Large intestine (tissue), 3 donors: ENCODE measurements around the gene SFN. TPM values are rescaled to one million over a fixed set of nuclear protein-coding genes. Genes with fewer than 3 reads are reported as not detected.
A peak's percentile ranks its signal among the peaks of the same experiment; 100 is the strongest.

Experiments used
- DNase-seq, 2 donors: peaks; one replicate each; pipeline versions ENCODE4 v3.0.0 to v3.0.0-alpha.2; 2013
- H3K27ac ChIP-seq: one replicate; pipeline ENCODE4 v1.5.1; 2013; ENCODE audit warnings: low read length
- H3K27me3 ChIP-seq: 2 replicates; pipeline ENCODE4 v1.6.1; 2013; ENCODE audit warnings: low read length; ENCODE audit not compliant: control insufficient read depth, insufficient read depth
- H3K36me3 ChIP-seq: 2 replicates; pipeline ENCODE4 v1.6.1; 2013; ENCODE audit warnings: low read length; ENCODE audit not compliant: control insufficient read depth, insufficient read depth
- H3K4me1 ChIP-seq: one replicate; pipeline ENCODE4 v1.6.1; 2013; ENCODE audit warnings: low read length; ENCODE audit not compliant: control insufficient read depth, insufficient read depth
- H3K4me3 ChIP-seq: one replicate; pipeline ENCODE4 v1.5.1; 2013; ENCODE audit warnings: low read length
- H3K9me3 ChIP-seq: one replicate; pipeline ENCODE4 v1.6.1; 2013; ENCODE audit warnings: mild to moderate bottlenecking, low read depth, low read length, moderate library complexity; ENCODE audit not compliant: control insufficient read depth
- WGBS: methylation state at CpG from one replicate; pipeline ENCODE4 v1.1.5; 2013; ENCODE audit warnings: low lambda C conversion rate; ENCODE audit not compliant: insufficient coverage; 5-methylcytosine and 5-hydroxymethylcytosine counted together
- polyA plus RNA-seq: library from polyadenylated mRNA; unstranded; fragments of 120-200 nt; gene quantifications from one replicate; pipeline ENCODE4 v1.2.1, GENCODE V29; 2013

SFN gene
- polyA plus RNA-seq, 1 donor: 6.9 TPM

DNA sequence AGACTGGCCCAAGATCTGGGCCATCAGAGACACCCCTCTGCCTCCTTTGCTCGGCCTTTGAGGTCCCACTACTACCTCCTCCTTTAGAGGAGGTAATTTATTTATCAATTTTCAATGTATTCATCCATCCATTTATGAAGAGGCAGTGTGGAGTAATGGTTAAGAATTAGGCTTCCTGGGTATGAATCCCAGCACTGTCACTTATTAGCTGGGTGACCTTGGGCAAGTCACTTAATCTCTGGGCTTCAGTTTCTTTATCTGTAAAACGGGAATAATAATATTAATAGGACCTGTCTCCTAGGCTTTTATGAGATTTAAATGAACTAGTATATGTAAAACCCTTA, 49.2 kb downstream of the SFN start:
- DNase-seq: no peak
- Histone ChIP-seq H3K4me1 (peaks cover 20% of the 10 kb centered on the region), H3K36me3 (peaks cover 19% of the 10 kb centered on the region), H3K27me3 (no peaks in the 10 kb centered on the region), H3K4me3 (peak overlapping the region; percentile 79), H3K27ac (peak overlapping the region; percentile 95), H3K9me3 (no peaks in the 10 kb centered on the region)
- WGBS: 0% methylated on average over 1 of the region's 2 CpGs

DNA sequence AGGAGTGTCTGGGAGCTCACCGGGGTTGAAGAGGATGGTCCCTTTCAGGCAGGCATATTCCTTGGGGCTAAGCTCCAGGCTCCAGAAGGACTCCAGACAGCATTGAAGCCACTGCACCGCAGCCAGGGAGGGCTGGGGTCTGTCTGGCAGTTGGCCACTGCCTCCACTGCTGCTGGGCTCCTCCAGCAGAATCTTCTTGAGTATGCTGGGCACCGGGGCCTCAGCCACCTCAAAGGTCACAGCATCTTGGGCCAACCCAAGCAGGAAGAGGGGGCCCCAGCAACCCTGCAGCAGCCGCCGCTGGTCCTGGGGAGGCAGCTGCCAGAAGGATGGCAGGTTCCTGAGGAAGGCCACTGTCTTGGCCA, 50.4 kb downstream of the SFN start:
- no CpG with 5 or more reads among the region's 5 CpGs for WGBS
- Histone ChIP-seq H3K4me3 (peak overlapping the region; percentile 79), H3K27me3 (no peaks in the 10 kb centered on the region), H3K4me1 (peaks cover 20% of the 10 kb centered on the region), H3K27ac (peak overlapping the region; percentile 95), H3K9me3 (no peaks in the 10 kb centered on the region), H3K36me3 (peaks cover 19% of the 10 kb centered on the region)
- DNase-seq: no peak

Other genes starting within 250 kb of the SFN start
- gene ARID1A, start 167.1 kb upstream of the SFN start, polyA plus RNA-seq: 64.2 TPM
- 15.6 TPM for gene PIGV, start 75.2 kb upstream of the SFN start, polyA plus RNA-seq
- 16.2 TPM for gene ZDHHC18, start 36.5 kb upstream of the SFN start, polyA plus RNA-seq
- 28.5 TPM for gene GPN2, start 27.1 kb downstream of the SFN start, polyA plus RNA-seq
- gene GPATCH3, start 37.3 kb downstream of the SFN start, polyA plus RNA-seq: 14.7 TPM
- 91.2 TPM for gene NR0B2, start 50.8 kb downstream of the SFN start, polyA plus RNA-seq
- gene NUDC, start 58.6 kb downstream of the SFN start, polyA plus RNA-seq: 67.8 TPM
- gene KDF1, start 97.3 kb downstream of the SFN start, polyA plus RNA-seq: 20.4 TPM
- 16.0 TPM for gene TRNP1, start 130.5 kb downstream of the SFN start, polyA plus RNA-seq
- 1.5 TPM for gene TENT5B, start 149.7 kb downstream of the SFN start, polyA plus RNA-seq